GM18951 (cell line): Measurements from ENCODE around the gene MARF1.

Source experiments
- POLR2A ChIP-seq: IDR thresholded peaks from 4 replicates; pipeline ENCODE4 v1.6.1; 2011; ENCODE audit warnings: mild to moderate bottlenecking; ENCODE audit not compliant: insufficient read length, insufficient read depth; ENCODE audit errors: extremely low read depth
- in situ Hi-C: fragments of 300-500 bp; cut with MboI; formaldehyde crosslinking; loops from one replicate; pipeline ENCODE4 v1.12.0; 2022; ENCODE audit warnings: low sequenced_read_pairs, mixed read lengths, inconsistent platforms; ENCODE audit not compliant: unreplicated experiment

Gene MARF1

DNA sequence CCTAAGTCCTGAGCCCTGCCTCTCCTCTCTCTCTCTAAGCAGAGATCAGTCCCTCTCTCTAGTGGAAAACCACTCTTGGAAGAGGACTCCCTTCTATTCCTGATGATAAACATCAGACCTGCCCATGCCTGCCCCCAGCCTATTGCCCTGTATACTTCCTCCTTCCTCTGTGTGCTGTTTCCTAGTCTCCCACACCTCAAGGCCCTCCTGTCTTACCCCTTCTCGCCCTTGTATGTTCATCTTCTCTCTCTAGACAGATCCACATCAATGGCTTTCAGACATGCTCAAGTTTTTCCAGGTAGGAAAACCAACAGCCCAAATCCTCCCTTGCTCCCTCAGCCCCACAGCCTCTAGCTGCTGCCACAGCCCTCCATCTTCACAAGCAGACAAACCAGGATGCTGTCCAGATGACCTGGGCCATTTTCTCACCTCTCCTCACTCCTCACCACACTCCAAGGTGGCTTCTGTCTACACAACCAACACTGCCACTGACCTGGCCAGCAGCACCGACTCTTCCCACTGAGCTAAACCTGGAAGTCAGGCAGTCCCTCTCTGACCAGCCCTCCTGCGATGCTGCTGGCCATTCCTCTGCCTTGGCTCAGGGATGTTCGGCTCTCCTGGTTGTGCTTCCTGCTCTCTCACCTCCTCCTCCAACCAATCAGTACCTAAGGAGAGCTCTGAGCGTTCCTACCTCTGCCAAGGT is 36.3 kb downstream of the MARF1 start:
- in situ Hi-C loops = no loop called here
- no peak for TF ChIP-seq POLR2A

- TF ChIP-seq POLR2A = no peak
- in situ Hi-C loops = no loop called here
Observed at GRCh38 chr16:15605839-15606517, 37.0 kb downstream of the MARF1 start.

DNA sequence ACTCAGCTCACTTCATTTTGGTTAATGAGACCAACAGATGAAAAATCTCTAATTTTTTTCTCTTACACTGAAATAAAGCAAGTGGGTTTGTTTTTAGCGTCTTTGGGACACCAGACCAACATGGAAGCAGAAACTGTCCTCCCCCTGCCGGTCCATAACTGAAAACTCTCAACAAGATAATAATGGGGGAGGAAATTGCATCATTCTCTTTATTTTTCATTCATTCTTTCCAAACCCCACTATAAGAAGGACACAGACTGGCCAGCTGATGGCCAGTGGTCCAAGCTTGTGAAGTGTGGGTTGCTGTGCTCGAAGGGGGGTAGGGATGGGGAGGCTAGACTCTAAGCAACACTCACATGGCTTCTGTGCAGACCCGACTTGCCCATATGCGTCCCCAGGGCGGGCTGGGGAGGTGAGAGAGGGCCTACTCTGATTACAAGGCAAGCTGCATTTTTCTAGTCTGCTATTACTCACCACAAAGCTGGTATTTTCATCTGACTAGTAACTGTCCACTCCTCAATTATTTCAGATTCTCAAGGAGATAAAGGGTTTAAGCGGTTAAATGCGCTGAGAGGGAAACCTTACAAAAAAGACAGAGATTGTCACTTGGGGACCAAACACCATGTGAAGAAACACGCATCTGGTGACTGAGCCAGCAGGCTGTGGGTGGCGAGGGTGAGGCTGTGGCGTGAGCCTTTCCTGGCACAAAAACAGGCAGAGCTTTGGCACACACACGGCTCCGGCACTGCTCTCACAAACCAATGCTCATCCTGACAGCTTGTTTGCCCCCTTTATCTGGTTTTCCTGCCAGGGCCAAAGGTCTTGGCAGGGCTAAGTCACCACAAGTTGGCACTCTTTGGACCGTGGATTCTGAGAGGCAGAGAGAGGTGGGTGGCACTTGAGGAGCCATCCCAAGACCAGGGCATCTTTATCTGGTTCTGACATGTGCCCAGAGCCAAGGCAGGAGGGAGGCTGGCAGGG is 38.2 kb downstream of the MARF1 start:
- in situ Hi-C loops = no loop called here
- no peak for TF ChIP-seq POLR2A

DNA sequence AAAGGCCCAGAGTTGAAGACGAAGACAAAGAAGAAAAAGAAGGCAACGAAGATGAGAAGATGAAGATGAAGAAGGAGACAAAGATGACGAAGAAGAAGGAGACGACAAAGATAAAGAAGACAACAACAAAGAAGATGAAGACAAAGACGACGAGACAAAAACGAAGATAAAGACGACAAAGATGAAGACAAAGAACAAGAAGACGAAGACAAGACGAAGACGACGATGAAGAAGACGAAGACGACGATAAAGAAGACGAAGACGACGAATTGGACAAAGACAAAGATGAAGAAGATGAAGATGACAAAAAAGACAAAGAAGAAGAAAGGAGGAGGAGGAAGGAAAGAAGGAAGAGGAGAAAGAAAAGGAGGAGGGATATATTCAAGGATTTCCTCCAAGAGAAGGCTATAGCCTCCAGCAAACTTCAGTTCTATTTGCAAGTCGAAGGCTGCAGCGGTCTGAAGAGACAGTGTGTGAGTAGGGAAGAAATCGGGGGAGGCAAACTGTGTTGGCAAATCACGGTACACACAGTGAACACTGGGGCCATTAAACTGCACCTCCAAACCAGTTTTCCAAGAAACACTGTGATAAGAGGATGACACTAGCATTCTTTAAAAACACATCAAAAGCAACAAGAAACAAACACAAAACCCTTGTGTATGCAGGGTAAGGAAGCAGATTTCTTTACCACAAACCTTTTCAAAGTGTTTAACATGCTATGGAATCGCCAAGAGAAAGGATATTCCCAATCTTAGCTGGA is 40.5 kb downstream of the MARF1 start:
- in situ Hi-C loops = no loop called here
- no peak for TF ChIP-seq POLR2A

- in situ Hi-C loops = no loop called here
- TF ChIP-seq POLR2A = no peak
Observed at GRCh38 chr16:15601212-15601879, 41.6 kb downstream of the MARF1 start.

DNA sequence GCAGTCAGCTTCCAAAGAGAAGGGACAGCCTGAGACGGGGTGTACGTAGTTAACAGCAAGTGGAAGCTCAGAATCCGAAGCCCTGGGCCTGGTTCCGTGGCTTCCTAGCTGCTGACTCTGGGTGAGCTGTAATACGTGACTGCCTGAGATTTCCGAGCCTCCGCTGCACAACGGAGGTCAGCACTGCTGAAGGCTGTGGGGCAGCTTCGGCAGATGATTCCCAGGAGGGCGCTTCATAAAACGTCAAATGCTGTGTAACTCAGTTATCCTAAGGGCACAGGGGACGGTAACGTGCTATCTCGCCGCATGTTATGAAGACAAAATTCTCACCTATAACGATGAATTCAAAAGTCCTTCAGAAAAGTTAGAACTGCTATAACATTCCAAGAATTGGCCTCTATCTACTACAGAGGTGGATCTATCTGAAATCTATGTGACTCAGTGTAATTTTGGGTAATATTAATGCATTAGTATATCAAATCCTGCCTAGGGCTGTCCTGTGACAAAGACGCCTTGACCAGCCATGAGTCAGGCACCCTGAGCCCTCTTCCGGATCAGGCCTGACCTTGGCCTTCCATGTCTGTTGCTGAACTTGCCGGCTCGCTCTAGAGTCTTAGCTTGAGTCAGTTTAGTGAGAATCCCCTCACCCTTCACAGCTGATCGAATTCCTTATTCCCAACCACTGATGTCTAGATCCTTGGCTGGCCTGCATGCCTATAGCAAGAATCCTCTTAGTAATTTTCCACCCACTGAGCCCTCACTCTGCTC is 43.5 kb downstream of the MARF1 start:
- no peak for TF ChIP-seq POLR2A
- in situ Hi-C loops = no loop called here

DNA sequence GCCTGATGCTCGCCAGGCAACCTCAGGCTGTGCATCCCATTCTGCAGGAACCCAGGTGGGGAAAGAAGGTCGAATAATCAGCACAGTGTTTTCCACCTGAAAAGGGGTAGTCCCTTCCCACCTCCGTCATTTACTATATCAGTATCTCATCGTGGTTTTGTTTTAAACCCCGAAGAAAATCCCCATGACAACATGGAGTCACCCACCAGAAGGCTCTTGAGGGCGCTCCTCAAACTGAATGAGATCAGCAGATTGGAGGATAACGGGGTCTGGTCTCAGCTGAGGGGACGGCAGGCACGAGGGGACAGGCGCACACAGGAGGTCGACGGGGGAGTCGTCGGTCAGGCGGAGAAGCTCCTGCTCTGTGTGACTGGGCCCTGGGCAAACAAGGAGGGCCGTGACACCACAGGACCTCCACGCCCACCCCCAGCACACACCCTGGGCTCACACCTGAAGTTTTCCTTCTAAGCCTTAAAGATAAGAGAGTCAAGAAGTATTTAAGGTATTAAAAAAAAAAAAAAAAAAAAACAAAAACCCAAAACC is 44.2 kb downstream of the MARF1 start:
- no peak for TF ChIP-seq POLR2A
- in situ Hi-C loops = no loop called here

DNA sequence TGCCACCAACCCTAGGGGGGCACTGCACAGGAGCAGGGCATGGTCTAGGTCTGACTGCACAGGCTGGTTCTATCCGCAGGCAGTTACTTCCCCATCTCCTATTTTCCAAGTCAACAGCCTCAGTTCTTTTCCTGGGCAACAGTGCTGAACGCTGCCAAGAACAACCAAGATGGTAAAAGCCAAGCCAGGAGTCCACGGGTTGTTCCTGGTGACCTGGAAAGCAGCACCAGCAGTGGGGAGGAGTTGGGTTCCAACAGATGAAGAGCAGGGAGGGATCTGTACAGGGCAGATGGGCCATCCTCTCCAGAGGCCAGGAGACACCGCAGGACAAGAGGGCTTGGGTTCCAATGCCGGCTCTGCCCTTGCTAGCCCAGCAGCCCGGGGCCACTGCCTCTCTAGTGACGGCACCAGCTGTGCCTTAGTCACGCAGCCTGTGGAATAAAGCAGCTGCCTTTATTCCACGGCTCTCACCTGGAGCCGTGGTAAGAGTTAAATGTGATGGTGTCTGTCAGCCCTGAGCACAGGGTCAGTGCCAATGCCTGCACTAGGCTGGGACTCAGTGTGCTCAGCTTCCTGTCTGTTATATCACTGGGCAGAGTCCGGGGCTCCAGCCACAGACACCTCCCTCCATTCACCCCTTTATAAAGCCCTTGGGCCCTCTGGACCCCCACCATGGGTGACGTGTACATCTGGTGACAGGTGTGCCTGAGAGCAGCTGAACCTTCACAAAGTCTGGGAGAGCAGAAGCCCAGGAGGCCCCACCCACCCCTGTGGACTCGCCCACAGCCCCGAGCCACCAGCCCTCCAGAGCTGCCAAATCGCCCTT is 44.9 kb downstream of the MARF1 start:
- in situ Hi-C loops = no loop called here
- no peak for TF ChIP-seq POLR2A

GRCh38 chr16:15597135-15597534 is 45.8 kb downstream of the MARF1 start:
- TF ChIP-seq POLR2A = no peak
- in situ Hi-C loops = no loop called here

DNA sequence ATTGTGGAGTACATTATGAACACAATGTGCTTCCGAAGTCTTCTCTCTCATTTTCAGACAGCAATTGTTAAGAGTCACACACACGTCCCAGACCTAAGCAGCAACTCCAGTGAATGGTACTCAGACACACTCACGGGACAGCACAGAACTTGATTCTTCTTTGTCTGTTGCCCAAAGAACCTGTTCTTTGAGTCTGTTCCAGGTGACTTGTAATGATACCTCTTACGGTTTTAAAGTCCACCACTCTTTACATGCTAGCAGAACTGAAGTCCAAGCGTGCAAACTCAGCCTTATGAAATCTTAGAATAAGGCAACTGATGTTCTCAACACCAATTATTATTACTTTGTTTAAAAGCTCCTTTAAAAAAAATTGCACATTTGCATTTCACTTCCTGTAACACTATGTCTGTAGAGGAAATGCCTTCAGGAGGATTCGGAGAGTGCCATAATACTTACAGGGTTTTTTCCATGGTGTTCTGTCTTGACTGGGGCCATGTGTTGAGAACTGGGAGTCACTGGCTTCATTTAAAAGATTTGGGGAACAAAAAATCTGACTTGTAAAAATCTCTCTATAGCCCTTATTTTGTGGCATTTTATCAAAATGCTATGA is 48.1 kb downstream of the MARF1 start:
- in situ Hi-C loops = no loop called here
- no peak for TF ChIP-seq POLR2A
